ENCODE measurements around the gene MCAM. TPM values are rescaled to one million over a fixed set of nuclear protein-coding genes. Genes with fewer than 3 reads are reported as not detected.

Gene MCAM, protein sequence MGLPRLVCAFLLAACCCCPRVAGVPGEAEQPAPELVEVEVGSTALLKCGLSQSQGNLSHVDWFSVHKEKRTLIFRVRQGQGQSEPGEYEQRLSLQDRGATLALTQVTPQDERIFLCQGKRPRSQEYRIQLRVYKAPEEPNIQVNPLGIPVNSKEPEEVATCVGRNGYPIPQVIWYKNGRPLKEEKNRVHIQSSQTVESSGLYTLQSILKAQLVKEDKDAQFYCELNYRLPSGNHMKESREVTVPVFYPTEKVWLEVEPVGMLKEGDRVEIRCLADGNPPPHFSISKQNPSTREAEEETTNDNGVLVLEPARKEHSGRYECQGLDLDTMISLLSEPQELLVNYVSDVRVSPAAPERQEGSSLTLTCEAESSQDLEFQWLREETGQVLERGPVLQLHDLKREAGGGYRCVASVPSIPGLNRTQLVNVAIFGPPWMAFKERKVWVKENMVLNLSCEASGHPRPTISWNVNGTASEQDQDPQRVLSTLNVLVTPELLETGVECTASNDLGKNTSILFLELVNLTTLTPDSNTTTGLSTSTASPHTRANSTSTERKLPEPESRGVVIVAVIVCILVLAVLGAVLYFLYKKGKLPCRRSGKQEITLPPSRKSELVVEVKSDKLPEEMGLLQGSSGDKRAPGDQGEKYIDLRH
- 57.2 and 91.7 TPM in 2 replicates for total RNA-seq (2014; rRNA removed; shearing (Covaris generic))

GRCh38 chr11:119316729-119317591, at the start of gene MCAM:
MCAM (minus strand) TSS chr11:119317130; CDS start chr11:119317101, 29 bp downstream.
- peak; percentile 27 for DNase-seq (ENCODE audit: low read depth)

GRCh38 chr11:119365071-119365591, 48.2 kb upstream of the MCAM start:
- DNase-seq (ENCODE audit: low read depth) = peak; percentile 20

DNA sequence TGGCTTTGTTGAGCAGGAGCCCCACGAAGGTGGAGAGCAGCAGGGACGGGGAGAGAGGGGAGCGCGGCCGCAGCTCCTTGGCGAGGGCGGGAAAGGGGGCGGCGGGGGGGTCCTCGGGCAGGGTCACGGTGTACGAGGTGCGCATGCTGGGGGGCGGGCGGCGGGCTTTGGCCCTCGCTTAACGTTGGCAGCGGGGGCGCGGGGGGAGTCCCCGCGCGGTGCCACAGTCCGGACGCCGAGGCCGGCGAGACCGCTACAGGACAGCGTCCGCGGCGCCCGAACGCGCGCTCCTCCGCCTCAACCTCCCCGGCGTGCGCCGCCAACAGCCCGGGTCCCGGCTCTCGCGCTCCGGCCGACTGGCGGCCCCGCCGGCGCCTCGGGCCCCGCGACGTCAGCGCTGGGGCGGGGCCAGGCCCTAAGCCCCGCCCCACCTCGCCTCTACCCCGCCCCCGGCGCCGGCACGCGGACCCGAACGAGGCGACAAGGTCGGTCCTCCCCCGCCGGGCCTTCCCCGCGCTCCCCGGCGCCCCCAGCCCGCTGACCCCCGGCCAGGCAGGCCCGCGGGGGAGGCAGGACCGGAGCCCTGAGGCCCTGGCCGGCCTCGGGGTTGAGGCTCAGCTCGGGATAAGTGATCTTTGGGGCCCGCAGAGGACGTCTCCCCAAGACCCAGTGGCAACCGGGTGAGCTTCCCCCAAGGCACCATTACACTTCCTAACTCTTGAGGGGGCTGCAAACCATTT, 47.1 kb upstream of the MCAM start:
- DNase-seq (ENCODE audit: low read depth) = peak; percentile 43

- DNase-seq (ENCODE audit: low read depth) = no peak
These were observed 46.3 kb upstream of the MCAM start for GRCh38 chr11:119363081-119363850.

GRCh38 chr11:119362741-119363080, 45.8 kb upstream of the MCAM start:
- DNase-seq (ENCODE audit: low read depth) = no peak

DNA sequence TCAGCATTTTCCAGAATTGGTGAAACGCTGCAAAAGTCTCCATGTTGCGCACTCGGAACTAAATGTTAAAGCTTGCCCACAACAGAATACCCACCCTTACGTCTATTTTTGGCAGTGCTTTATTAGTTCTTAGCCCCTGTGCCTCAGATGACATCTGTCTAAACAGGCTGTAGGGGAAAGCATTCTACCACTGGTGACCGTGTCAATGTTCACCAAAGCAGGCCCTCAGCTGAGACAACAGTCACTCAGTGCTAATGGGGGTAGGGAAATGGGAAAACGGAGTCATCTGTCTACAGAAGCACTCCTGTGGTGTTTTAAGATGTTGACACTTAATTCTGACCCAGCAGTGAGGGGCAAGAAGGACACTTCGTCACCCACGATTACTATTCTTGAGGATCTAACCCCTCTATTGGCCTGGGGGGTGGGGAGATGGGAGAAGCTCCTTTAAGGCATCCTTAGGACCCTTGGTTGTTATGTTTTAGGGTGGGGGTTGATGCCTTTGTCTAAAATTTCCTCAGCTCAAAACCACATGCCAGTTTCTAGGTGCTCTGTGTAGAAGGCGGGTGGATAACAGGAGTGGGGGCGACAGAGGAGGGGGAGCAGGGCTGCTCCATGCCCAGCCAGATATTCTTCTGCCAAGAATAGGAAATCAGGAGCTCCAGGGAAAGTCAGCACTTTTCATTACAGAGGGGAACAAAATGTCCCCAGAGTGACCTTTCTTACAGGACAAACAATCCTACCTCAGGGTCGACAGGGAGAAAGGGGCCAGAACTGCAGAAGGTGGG, 45.2 kb upstream of the MCAM start:
- no peak for DNase-seq (ENCODE audit: low read depth)

DNA sequence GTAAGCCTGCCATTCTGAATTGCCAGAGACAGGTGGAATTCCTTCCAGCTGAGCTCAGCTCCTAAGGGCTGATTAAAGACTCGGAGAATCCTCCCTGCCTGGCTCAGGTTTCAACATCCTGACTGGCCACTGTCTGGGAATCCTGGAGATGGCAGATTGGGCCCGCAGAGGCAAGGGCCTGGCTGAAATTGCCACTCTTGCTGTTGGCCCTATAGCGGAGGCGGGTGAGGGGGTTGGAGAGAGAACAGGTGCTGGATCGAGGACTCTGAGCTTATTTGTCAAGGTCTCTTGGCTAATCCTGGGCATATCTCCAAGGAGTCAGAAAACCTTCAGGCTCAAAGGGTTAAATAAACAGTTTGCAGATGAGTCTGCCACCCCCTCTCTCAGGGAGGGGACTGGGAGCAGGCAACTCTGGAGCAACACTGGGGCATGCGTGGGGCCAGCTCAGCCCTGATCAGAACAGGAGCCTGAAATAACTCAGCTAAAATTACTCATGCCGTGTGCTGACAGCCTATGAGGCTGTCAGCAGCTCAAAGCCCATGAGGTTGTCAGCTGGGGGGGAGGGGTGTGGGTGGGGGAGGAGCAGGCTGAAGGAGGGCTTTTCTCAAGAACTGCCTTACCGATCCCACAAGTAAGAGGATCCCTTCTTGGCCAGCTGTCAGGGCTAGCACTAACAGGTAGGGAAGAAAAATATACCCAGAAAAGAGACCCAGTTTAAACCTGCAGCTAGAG, 44.3 kb upstream of the MCAM start:
- DNase-seq (ENCODE audit: low read depth) = peak; percentile 65

GRCh38 chr11:119359365-119360214, 42.7 kb upstream of the MCAM start:
- no peak for DNase-seq (ENCODE audit: low read depth)

DNA sequence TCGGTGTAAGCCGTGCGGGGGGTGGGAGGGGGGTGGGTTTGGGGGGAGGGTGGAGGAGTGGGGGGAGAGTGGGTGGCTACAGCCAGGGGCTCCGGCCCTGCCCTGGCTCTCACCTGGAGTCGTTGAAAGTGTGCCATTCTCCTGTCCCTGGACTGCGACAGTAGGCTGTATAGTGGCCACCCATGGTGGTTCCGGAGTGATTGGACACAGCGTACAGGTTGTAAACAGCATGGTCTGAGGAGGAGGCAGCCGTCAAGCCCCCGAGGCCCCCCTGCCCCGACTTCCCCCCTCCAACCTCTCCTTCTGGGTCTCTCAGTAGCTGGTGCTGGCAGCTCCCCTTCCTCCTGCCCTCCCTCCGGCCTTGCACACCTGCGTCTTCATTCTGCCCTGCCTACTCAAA, 40.1 kb upstream of the MCAM start:
- no peak for DNase-seq (ENCODE audit: low read depth)

DNA sequence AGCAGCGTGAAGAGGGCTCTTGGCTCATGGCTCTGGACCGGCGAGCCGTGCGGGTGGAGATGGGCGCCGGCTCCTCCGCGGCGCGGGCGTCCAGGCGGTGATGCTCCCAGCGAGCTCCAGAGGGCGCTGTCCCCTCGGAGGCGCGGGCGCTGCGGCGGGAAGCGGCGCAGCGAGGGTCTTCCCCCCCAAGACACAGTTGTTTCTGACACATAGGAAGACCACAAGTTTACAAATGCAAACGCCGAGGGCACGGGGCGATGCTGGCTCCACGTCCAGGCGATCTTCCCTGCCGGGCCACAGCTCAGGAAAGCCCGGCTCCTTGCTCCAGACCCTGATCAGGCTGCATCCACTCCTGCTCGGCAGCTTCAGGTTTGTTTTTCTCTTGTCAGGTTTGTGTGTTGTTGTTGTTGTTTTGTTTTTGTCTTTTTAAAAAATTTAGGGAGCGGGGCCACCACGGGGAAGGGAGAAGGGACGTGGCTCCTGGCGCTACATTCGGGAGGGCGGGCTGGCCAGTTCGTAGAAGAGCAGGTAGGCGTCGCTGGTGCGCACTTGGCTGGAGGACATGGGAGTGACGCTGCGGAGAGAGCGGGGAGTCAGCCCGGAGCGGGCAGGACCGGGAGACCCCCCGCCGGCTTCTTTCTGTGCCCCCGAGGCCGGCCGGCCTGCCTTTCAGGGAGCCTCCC, 39.6 kb upstream of the MCAM start:
- DNase-seq (ENCODE audit: low read depth) = no peak

DNA sequence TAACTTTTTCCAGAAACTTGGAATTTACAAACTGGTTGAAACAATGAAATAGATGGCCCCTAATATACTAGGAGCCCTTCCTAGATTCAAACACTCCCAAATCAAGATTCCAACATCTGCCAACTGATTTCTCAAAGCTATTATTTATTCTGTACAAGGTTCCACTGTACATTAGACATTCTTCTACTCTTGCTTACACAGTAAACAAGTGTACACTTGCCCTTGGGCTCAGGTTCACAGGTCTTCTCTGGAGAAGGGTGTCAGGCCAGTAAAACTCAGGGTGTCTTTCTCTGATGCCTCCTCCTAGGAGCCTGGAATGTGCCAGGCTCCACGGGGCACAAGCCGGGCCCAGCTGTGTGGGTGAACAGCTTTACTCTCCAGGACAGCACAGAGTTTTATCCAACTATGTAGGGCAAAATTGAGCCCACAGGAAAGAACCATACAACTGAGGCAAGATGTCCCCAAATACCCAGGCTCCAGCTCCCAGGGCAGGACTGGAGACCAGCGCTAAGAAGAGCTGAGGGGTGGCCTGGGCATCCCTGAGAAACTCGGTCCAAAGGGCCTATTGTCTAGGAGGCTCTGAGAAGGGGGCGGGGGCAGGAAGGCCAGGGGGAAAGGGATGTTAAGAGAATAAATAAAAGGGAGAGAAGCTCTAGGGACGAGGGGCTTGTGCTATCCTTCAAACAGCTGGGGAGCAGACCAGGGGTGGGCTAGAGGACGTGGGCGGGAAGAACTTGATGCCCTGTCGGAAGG, 38.3 kb upstream of the MCAM start:
- DNase-seq (ENCODE audit: low read depth) = no peak

DNA sequence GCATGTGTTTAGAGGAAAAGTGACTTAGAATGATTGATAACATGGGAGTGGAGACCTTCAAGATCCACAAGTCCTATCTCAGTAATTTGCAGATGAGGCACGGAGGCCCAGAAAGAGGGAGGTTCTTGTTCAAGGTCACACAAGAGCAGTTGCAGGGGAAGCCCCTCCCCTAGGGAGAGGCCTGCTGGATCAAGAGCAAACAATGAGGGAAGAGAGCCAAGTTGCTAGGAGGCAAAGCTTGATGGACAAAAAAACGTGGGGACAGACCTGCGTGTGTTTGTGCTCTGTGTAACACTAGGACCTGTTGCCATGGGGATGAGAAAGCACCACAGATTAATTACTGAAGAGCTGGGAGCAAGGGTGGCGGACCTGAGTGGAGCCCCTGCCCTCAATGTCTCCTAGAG, 35.9 kb upstream of the MCAM start:
- DNase-seq (ENCODE audit: low read depth) = peak; percentile 41

DNA sequence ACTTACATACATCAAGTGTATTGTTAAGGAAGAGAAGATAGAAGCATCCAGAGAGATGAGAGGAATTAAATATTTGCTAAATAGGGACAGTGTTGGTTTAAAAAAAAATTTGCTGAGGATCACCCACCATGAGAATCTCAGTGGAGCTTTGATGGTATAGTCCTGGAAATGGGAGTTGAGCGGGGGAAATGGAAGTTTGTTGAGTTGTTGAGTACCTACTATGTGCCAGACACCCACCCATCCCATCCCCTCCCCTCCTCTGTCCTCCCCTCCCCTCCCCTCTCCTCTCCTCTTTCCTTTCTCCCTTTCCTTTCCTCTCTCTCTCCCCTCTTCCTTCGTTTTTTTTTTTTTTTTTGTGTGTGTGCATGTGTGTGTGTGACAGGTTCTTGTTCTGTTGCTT, 34.3 kb upstream of the MCAM start:
- DNase-seq (ENCODE audit: low read depth) = no peak

DNA sequence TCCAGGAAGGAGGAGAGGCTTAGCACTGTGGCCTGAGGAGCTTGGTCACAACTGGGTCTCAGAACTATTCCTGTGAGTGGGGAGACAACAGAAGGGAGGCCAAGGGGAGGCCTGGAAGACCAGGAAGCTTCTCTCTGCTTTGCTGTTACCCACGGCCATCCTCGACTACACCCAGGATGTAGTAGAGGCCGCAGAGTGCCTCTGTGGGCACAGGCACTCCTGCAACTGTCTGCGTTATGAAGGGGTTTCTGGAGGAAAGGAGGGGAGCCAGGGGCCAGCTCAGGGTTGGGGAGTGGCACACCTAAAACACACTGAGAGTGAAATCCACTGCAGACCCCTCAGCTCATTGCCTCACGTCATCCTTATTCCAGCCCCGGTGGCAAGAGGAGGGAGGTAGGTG, 33.4 kb upstream of the MCAM start:
- no peak for DNase-seq (ENCODE audit: low read depth)

GRCh38 chr11:119347940-119348605, 31.1 kb upstream of the MCAM start:
- DNase-seq (ENCODE audit: low read depth) = no peak

GRCh38 chr11:119347242-119347641, 30.3 kb upstream of the MCAM start:
- peak; percentile 35 for DNase-seq (ENCODE audit: low read depth)
